NB4 (cell line): Measurements from ENCODE around the gene ATP2B1.

ENCODE experiments used
- DNase-seq: peaks from one replicate; pipeline ENCODE4 v3.0.0; 2010; ENCODE audit warnings: low read depth
- H3K4me3 ChIP-seq: one replicate; pipeline ENCODE4 v1.5.1; 2011; ENCODE audit warnings: mild to moderate bottlenecking, low read depth, low read length, moderate library complexity
- CTCF ChIP-seq: IDR thresholded peaks from one replicate; pipeline ENCODE4 v1.5.1; 2012; ENCODE audit warnings: low read depth, low read length
- MAX ChIP-seq: IDR thresholded peaks from 2 replicates; pipeline ENCODE4 v1.6.1; 2011; ENCODE audit warnings: low read depth, low read length
- MYC ChIP-seq: IDR thresholded peaks from 2 replicates; pipeline ENCODE4 v1.6.1; 2011; ENCODE audit warnings: low read depth, low read length
- POLR2A ChIP-seq: IDR thresholded peaks from 2 replicates; pipeline ENCODE4 v1.6.1; 2011; ENCODE audit warnings: mild to moderate bottlenecking; ENCODE audit not compliant: insufficient read length; ENCODE audit errors: extremely low read depth

The ATP2B1 gene

GRCh38 chr12:89566615-89567014 is 142.0 kb downstream of the ATP2B1 start:
- DNase-seq, result peak; percentile 43
- TF ChIP-seq POLR2A (no peak), MYC (no peak), CTCF (no peak), MAX (no peak)
- H3K4me3 ChIP-seq, result no peak overlapping the region

GRCh38 chr12:89565002-89565401 is 143.6 kb downstream of the ATP2B1 start:
- TF ChIP-seq CTCF (no peak), MYC (no peak), POLR2A (no peak), MAX (no peak)
- H3K4me3 ChIP-seq, result no peak overlapping the region
- no peak for DNase-seq

- H3K4me3 ChIP-seq, result no peak overlapping the region
- no peak for DNase-seq
- TF ChIP-seq CTCF (no peak), MAX (no peak), POLR2A (no peak), MYC (no peak)
Measured at GRCh38 chr12:89559753-89560152, 148.9 kb downstream of the ATP2B1 start.

- no peak for TF ChIP-seq MAX
- no peak for TF ChIP-seq POLR2A
- TF ChIP-seq CTCF, result no peak
- TF ChIP-seq MYC, result no peak
- no peak for DNase-seq
- H3K4me3 ChIP-seq, result no peak overlapping the region
Measured at GRCh38 chr12:89556976-89557375, 151.7 kb downstream of the ATP2B1 start.

- no peak for DNase-seq
- TF ChIP-seq POLR2A (no peak), CTCF (no peak), MAX (no peak)
- H3K4me3 ChIP-seq, result no peak overlapping the region
Measured at GRCh38 chr12:89552376-89552775, 156.3 kb downstream of the ATP2B1 start.

- H3K4me3 ChIP-seq, result no peak overlapping the region
- peak; percentile 47 for DNase-seq
- peak; percentile 36; the same call in 1 of the 2 replicates for TF ChIP-seq MYC
- peak; percentile 59 for TF ChIP-seq MAX
- no peak for TF ChIP-seq POLR2A
- TF ChIP-seq CTCF, result peak; percentile 7
Measured at GRCh38 chr12:89551747-89552146, 156.9 kb downstream of the ATP2B1 start.
